GM12872 (cell line): ENCODE results near the gene OSBPL9.

ENCODE experiments used
- CTCF ChIP-seq: IDR thresholded peaks from 3 replicates; pipeline ENCODE4 v1.5.1; 2011; ENCODE audit warnings: low read depth, mild to moderate bottlenecking, low read length, moderate library complexity; ENCODE audit not compliant: insufficient read depth

Gene OSBPL9

DNA sequence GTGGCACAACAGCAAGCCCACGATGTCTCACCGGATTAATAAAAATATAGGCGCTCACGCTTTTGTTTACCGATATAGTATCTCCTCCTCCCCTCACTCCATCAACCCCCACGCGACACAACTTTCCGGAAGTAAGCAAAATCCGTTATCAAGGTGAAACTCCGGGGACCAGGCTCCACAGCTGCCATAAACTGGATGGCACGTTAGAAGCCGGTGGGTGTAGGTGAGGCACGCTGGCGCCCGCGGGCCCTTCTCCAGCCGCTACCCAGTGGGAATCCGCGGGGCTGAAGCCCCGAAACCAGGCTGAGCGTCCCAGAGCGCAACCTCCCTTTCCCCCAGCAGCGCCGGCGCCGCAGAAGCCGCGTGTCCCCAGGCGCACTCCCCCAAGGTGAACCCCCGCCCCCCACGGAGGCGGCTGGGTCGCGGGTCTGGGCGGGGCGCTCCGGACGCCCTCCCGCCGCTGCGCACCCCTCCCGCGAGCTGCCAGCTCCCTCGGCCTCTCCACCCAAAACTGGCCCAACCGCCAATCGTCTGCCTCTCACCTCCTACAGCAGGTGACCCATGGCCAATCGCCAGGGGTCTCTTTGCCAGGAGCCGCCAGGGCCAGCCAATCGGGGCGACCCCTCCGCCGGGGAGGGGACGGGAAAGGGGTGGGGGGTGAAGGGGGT lies 112.4 kb downstream of the OSBPL9 start:
- no peak for TF ChIP-seq CTCF

DNA sequence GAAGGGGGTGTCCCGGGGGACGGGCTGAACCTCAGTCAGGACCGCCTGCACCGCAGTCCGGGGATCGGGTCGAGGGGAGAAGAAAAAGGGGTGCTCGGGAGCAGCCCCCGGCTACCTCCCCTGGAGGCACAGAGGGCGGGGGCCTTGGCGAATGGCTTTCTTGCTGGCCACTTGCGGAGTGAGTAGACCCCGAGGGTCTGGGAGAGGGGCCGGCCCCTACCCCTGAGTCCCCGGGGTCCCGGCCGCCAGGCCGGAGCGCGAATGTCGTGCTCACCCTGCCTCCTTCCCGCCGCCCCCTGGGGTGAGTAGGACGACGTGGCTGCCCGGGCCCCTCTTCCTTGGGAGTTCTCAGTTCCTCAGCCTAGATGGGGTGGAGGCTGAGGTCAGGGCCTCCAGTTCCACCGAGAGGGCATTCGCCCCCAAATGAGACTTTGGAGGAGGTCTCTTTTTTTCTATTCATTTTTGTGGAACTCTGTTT lies 113.0 kb downstream of the OSBPL9 start:
- no peak for TF ChIP-seq CTCF

- TF ChIP-seq CTCF, result no peak
These were observed 115.1 kb downstream of the OSBPL9 start for GRCh38 chr1:51731998-51732397.

GRCh38 chr1:51732701-51733425 lies 116.0 kb downstream of the OSBPL9 start:
- TF ChIP-seq CTCF, result no peak

DNA sequence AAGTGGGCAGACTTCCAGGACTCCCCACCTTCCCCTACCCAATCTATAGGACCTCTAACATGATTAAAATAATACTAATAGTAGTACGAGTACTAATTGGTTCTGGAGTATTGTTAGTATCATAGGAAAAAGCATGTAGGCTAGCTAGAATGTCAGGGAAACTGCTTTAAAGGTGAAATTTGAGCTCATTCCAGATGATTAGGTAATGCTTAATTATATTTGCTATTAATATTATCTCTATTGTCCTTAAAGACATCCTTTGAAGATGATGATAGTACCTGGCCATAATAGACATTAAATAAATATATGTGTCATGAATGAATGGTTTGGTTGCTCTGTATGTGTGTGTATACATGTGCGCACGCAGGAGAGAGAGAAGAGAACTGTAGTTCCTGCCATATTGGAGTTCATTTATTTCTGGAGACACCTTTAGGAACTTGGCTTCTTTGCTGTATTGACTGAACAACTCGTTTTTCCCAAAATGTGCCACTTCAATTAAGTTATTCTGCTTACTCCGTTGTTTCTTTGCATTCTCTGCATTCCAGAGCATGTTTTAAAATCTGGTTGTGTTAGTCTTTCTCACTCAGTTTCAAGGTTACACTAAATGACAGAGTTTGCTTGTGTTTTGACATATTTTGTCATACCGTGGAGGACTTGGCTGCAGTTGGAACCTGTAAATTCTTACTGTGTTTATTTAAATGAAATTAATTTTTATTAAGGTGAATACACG lies 117.1 kb downstream of the OSBPL9 start:
- no peak for TF ChIP-seq CTCF

DNA sequence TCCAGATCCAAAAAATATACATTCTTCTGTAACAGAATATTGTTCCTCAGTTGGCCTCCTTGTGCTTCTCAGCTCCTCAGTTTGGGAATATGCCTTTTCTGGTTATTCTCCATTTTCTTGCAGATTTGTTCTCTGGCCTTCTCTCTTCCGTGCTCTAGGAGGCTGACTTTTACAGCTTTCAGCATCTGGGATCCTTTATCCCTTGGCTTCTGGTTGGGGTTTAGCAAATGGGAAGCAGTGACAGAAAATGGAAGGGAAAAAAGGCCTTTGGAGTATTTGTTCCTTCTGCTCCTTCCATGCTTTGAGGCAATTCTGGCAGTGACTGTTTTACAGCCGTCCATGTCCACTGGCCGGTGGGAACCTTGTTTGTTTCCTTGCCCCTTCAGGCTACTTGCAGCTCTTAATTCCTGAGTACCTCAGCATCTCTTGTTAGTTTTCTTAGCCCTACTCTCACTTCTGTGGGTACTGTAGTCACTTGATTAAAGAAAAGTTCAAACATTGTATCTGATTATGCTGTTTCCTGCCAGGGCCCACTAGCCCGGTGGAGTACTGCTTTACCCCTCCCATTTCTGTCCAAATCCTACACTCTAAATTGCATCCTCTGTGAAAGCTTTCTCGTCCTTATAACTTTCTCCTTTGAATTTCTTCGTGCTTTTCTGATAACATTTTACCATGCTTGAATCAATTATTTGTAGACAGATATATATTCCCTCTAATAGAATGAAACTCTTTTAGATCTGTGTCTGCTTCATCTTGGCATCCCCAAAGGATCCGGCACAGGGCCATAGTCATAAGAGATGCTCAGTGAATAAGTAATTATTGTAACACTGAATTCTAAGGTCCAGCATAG lies 118.2 kb downstream of the OSBPL9 start:
- no peak for TF ChIP-seq CTCF
